ENCODE data around the gene CYP2W1. TPM values are rescaled to one million over a fixed set of nuclear protein-coding genes. Genes with fewer than 3 reads are reported as not detected.
"Not testable (repeated sequence)": the region's sequence is repeated elsewhere in the genome, so short reads cannot be mapped to it uniquely, and the experiment has no call there.

The CYP2W1 gene
- total RNA-seq, 1 donor from 2014 or later: not detected

GRCh38 chr7:1025743-1026581, 43.0 kb downstream of the CYP2W1 start:
- DNase-seq (ENCODE audit: low spot score): no peak

DNA sequence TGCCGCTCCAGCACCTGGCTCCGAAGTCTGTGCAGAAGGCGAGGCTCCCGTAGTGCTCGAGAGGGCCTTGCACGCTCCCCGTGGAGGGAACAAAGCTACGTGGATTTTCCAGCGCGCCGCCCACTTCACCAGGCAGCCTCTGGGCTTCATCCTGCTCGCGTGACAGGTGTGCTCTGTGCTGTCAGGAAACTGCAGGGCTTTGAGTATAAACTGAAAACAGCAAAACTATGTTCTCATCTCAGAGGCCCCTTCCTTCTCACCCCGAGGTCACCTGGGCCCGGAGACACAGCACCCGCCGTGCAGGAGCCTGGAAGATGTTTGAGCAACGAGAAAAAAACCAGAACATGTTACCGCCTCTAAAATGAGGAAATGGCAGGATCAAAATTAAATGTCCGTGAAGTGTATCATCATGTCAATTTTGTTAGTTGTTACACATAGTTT, 43.8 kb downstream of the CYP2W1 start:
- DNase-seq (ENCODE audit: low spot score): no peak

DNA sequence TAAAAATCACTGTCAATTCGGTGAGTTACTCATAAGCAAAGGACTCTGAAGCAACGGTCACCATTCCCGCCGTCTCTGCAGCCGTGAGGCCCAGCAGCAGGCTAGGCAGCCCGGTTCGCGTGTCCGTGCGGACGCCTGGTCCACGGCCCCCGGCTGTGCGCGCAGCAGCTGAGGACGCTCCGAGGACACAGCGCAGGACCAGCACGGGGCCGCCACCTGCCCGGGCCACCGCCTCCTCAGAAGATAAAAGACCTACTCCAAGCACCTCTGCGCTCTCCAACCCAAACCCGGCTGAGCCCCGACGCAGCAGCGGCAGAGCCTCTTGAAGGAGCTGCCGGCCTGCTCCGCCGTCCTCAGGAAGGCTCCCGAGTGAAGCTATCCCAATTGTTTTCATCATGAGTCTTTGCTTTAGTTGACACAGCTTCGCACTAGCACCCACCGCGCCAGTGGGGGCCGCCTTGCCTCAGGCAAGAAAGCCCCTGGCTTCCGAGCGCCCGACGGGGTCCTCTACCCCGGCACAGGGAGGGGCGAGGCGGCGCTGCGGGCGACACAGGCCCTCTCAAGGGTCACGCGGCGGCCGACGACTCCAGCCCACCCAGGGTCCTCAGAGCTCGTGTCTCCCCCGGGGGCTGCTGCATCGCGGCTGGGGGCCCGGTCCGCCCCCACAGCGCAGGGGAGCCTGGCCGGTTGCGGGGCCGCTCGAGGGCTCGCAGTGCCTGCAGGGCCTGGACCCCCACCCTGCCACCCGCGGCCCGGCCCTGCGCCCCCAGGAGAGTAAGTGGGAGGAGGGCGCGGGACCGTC, 44.5 kb downstream of the CYP2W1 start:
- DNase-seq (ENCODE audit: low spot score): no peak

DNA sequence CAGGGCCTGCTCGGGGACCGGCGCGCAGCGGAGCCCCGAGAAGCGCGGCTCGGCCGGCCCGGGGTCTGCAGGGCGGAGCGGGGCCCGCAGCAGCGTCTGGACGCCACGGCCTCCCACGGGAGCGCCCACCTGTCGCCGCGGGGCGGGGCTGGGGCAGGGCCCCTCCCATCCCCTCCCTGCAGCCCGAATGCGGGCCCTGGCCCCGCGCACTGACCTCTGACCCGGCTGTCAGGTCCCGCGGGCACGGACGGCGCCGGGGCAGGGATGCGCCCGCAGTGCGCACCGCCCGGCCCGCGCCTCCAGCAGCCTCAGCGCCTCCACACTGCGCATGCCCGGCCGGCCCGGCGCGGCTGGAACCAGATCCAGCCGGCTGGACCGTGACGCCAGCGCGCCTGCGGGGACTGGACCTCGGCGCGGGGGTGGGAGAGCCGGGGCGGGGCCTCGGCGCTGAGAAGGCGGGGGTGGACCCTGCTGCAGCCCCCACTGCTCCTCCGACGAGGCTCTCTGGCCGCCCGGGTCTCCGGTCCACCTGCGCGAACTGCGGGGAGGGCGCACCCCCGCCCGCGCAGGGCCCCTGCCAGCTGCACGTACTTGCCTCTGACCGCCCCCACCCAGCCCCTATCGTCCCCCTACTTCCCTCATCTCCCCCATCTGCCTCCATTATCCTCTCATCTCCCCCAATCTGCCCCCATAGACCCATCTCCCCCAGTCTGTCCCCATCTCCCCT, 45.2 kb downstream of the CYP2W1 start:
- peak; percentile 97 for DNase-seq (ENCODE audit: low spot score)

- DNase-seq (ENCODE audit: low spot score): no peak
Measured at GRCh38 chr7:1028775-1029636, 46.0 kb downstream of the CYP2W1 start.

GRCh38 chr7:1029637-1030443, 46.9 kb downstream of the CYP2W1 start:
- DNase-seq (ENCODE audit: low spot score): no peak

DNA sequence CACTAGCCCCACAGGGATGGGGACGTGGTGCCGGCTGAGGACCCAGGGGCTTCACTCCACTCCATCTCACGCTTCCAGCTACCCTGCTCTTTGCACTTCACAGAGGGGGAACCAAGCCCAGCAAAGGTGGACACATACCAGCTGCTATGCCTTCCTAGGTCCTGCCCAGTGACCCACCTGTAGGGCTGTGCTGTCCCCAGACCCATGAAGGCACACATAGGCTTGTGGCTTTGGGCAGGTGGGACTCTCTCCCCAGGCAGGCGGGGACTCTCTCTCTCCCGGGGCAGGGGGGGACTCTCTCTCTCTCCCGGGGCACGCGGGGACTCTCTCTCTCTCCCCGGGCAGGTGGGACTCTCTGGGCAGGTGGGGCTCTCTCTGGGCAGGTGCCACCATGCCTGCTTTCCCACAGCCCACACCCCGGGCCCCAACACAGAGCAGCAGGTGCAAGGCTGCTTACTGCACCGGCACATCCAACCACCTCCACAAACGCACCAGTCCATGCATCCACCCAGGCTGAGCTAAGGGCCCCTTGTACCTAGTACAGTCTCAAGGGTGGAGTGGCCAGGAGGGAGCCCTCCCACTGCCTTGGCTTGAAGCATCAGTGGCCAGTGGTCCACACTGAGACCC, 47.6 kb downstream of the CYP2W1 start:
- no peak for DNase-seq (ENCODE audit: low spot score)

GRCh38 chr7:1031716-1032455, 48.9 kb downstream of the CYP2W1 start:
- DNase-seq (ENCODE audit: low spot score): no peak

GRCh38 chr7:1032536-1033181, 49.7 kb downstream of the CYP2W1 start:
- no peak for DNase-seq (ENCODE audit: low spot score)

DNA sequence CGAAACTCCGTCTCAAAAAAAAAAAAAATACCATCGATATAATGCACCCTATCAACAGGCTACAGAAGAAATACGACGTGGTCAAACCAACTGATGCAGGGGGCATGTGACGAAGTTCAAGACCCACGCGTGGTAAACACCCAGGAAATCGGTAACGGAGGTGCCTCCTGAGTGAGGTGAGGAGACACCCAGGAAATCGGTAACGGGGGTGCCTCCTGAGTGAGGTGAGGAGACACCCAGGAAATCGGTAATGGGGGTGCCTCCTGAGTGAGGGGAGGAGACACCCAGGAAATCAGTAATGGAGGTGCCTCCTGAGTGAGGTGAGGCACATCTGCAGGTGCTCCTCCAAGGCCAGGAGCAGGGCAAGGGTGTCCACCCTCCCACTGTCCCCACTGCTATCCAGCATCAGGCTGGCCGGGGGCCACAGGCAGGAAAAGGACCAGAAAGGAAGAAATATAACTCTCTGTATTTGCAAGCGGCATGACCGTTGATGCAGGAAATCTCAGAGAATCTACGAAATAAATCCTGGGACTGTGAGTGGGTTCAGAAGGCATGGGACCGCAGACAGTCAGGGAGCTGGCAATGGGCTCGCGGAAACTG, 50.7 kb downstream of the CYP2W1 start:
- DNase-seq (ENCODE audit: low spot score): no peak

- not testable (repeated sequence) for DNase-seq (ENCODE audit: low spot score)
Measured at GRCh38 chr7:1034769-1035168, 51.8 kb downstream of the CYP2W1 start.

GRCh38 chr7:1036164-1036928, 53.4 kb downstream of the CYP2W1 start:
- DNase-seq (ENCODE audit: low spot score): not testable (repeated sequence)

Small RNAs within 50 kb of the gene (microRNA-seq; reads per million reads assigned to microRNA genes)
- gene MIR339 (ENCODE audit: borderline number of aligned reads): 250 reads per million, percentile 61 among the genes with 10 or more reads in this experiment

Other genes with a start within 250 kb of the CYP2W1 start
- gene SUN1, start 150.7 kb upstream of the CYP2W1 start, total RNA-seq: 144 TPM
- gene GET4, start 106.6 kb upstream of the CYP2W1 start, total RNA-seq: 29.8 TPM
- 19.2 TPM for gene ADAP1, start 28.5 kb upstream of the CYP2W1 start, total RNA-seq
- 6.3 TPM for gene COX19, start 7.6 kb upstream of the CYP2W1 start, total RNA-seq
- gene GPR146, start 61.4 kb downstream of the CYP2W1 start, total RNA-seq: 54.1 TPM
- 8.1 TPM for gene GPER1, start 104.9 kb downstream of the CYP2W1 start, total RNA-seq
- 23.7 TPM for gene ZFAND2A, start 177.0 kb downstream of the CYP2W1 start, total RNA-seq
- gene UNCX, start 249.7 kb downstream of the CYP2W1 start, total RNA-seq: not detected